A549 (cell line): Measurements from ENCODE around the gene HIVEP1. TPM values are rescaled to one million over a fixed set of nuclear protein-coding genes. Genes with fewer than 3 reads are reported as not detected.
A peak's percentile ranks its signal among the peaks of the same experiment; 100 is the strongest.

Experiments
- ATAC-seq, 2 experiments: fragments of 200-7000 bp in 1 of 2; fragments of >200 bp in 1 of 2; cut with Nextera tagmentation in 1 of 2; cut with Tn5 transposase in 1 of 2; 3 replicates each; pipeline versions ENCODE4 v1.8.0 to v1.9.1; 2018 to 2020; ENCODE audit warnings: mild to moderate bottlenecking in 1 of 2, moderate library complexity in 1 of 2
- CTCF ChIA-PET: fragments of 300-600 bp; sonication (Branson Sonifier 250); formaldehyde crosslinking; extraction: SDS; loops from one replicate; lab custom pipeline; 2021; ENCODE audit warnings: antibody characterized with exemption, inconsistent platforms; lab: Yijun Ruan, JAX
- POLR2A ChIA-PET: fragments of 350-600 bp; formaldehyde crosslinking; extraction: SDS; loops from one replicate; lab custom pipeline; 2021; ENCODE audit warnings: antibody characterized with exemption, inconsistent platforms; lab: Yijun Ruan, JAX
- DNase-seq, 2 experiments: peaks; one replicate each; pipeline versions ENCODE4 v3.0.0 to v3.0.0-alpha.2; 2011 to 2016; ENCODE audit warnings: low read depth in 1 of 2, low spot score in 1 of 2
- FAIRE-seq: peaks from 2 replicates; lab custom pipeline; 2011; peaks lifted over from hg19 to GRCh38; lab: Jason Lieb, UNC
- H3K27ac ChIP-seq, 2 experiments: fragments of >200 bp; sonication (Bioruptor Twin); formaldehyde crosslinking; 3 replicates each; pipeline ENCODE4 v1.5.1; 2016 to 2017
- H3K4me1 ChIP-seq: fragments of >200 bp; sonication (Bioruptor Twin); formaldehyde crosslinking; 3 replicates; pipeline ENCODE4 v1.6.1; 2016
- H3K4me2 ChIP-seq: fragments of >200 bp; sonication (Bioruptor Twin); formaldehyde crosslinking; 3 replicates; pipeline ENCODE4 v1.6.1; 2016
- H3K4me3 ChIP-seq: fragments of >200 bp; sonication (Bioruptor Twin); formaldehyde crosslinking; 3 replicates; pipeline ENCODE4 v1.5.1; 2016
- H3K9me3 ChIP-seq: fragments of >200 bp; sonication (Bioruptor Twin); formaldehyde crosslinking; 3 replicates; pipeline ENCODE4 v1.6.1; 2016
- BCL3 ChIP-seq: fragments of >200 bp; sonication (Bioruptor Twin); formaldehyde crosslinking; IDR thresholded peaks from 3 replicates; pipeline ENCODE4 v1.6.1; 2016
- CBX2 ChIP-seq: fragments of 200-600 bp; sonication (generic); IDR thresholded peaks from 2 replicates; pipeline ENCODE4 v1.6.1; 2016; ENCODE audit warnings: low read depth, mild to moderate bottlenecking, borderline replicate concordance
- CHD2 ChIP-seq: fragments of 150-350 bp; IDR thresholded peaks from 2 replicates; pipeline ENCODE4 v1.6.1; 2014; ENCODE audit warnings: low read length; ENCODE audit not compliant: partially characterized antibody
- EHMT2 ChIP-seq: fragments of 200-600 bp; sonication (generic); IDR thresholded peaks from 2 replicates; pipeline ENCODE4 v1.6.1; 2016; ENCODE audit warnings: antibody characterized with exemption, low read depth, mild to moderate bottlenecking, moderate library complexity
- FOSB ChIP-seq: fragments of 250-450 bp; sonication (Bioruptor Pico); IDR thresholded peaks from 2 replicates; pipeline ENCODE4 v1.5.0; 2020; ENCODE audit warnings: mild to moderate bottlenecking, moderate library complexity
- FOSL2 ChIP-seq, 2 experiments: fragments of 450-650 bp in 1 of 2; fragments of >200 bp in 1 of 2; sonication (Bioruptor Twin) in 1 of 2; formaldehyde crosslinking; IDR thresholded peaks; 2 replicates each; pipeline versions ENCODE4 v1.5.0 to v1.6.1; 2016 to 2020; ENCODE audit warnings: mild to moderate bottlenecking in 1 of 2, moderate library complexity in 1 of 2
- GATA3 ChIP-seq: IDR thresholded peaks from 2 replicates; pipeline ENCODE4 v1.6.1; 2012; ENCODE audit warnings: borderline replicate concordance
- HES2 ChIP-seq: fragments of >200 bp; sonication (Bioruptor Twin); formaldehyde crosslinking; IDR thresholded peaks from 2 replicates; pipeline ENCODE4 v1.6.1; 2016
- HEYL ChIP-seq: fragments of 250-450 bp; sonication (Bioruptor Pico); IDR thresholded peaks from 2 replicates; pipeline ENCODE4 v1.8.0; 2021; ENCODE audit warnings: mild to moderate bottlenecking, moderate library complexity
- HOXB5 ChIP-seq: fragments of 250-450 bp; sonication (Bioruptor Pico); IDR thresholded peaks from 2 replicates; pipeline ENCODE4 v1.5.0; 2020; ENCODE audit warnings: mild to moderate bottlenecking, moderate library complexity
- MAFK ChIP-seq: fragments of 450-650 bp; IDR thresholded peaks from 2 replicates; pipeline ENCODE4 v1.6.1; 2014; ENCODE audit not compliant: partially characterized antibody
- PHF8 ChIP-seq: fragments of 200-600 bp; sonication (generic); IDR thresholded peaks from 2 replicates; pipeline ENCODE4 v1.6.1; 2016; ENCODE audit warnings: low read depth, mild to moderate bottlenecking, antibody characterized with exemption, moderate library complexity, borderline replicate concordance
- POLR2A ChIP-seq: IDR thresholded peaks from 2 replicates; pipeline ENCODE4 v1.6.1; 2012; ENCODE audit warnings: mild to moderate bottlenecking, low read length
- RAD21 ChIP-seq, 2 experiments: fragments of >200 bp in 1 of 2; sonication (Bioruptor Twin) in 1 of 2; formaldehyde crosslinking in 1 of 2; IDR thresholded peaks in 1 of 2; conservative IDR thresholded peaks in 1 of 2; 2 replicates in 1 of 2; 3 replicates in 1 of 2; pipeline ENCODE4 v1.6.1; 2012 to 2018; ENCODE audit warnings: inconsistent platforms in 1 of 2
- RNF2 ChIP-seq: fragments of 200-600 bp; sonication (generic); IDR thresholded peaks from 2 replicates; pipeline ENCODE4 v1.6.1; 2016; ENCODE audit warnings: low read depth, mild to moderate bottlenecking, antibody characterized with exemption, moderate library complexity, borderline replicate concordance
- SMC3 ChIP-seq: fragments of >200 bp; sonication (Bioruptor Twin); formaldehyde crosslinking; IDR thresholded peaks from 3 replicates; pipeline ENCODE4 v1.6.1; 2018; ENCODE audit warnings: inconsistent platforms
- SREBF2 ChIP-seq: fragments of 450-650 bp; IDR thresholded peaks from 2 replicates; pipeline ENCODE4 v1.6.1; 2014; ENCODE audit warnings: mild to moderate bottlenecking, moderate library complexity
- TFCP2L1 ChIP-seq: fragments of 250-450 bp; sonication (Bioruptor Pico); IDR thresholded peaks from 2 replicates; pipeline ENCODE4 v1.5.0; 2021; ENCODE audit warnings: mild to moderate bottlenecking
- ZC3H11A ChIP-seq: fragments of 450-650 bp; IDR thresholded peaks from 2 replicates; pipeline ENCODE4 v1.6.1; 2014; ENCODE audit warnings: antibody characterized with exemption, mild to moderate bottlenecking
- ZNF302 ChIP-seq: fragments of 250-450 bp; sonication (Bioruptor Pico); IDR thresholded peaks from 2 replicates; pipeline ENCODE4 v1.9.0; 2021; ENCODE audit warnings: inconsistent platforms, mild to moderate bottlenecking, moderate library complexity
- WGBS: methylation state at CpG from one replicate; pipeline ENCODE4 v1.1.6; 2017; ENCODE audit errors: missing lambda C conversion rate; 5-methylcytosine and 5-hydroxymethylcytosine counted together
- polyA plus RNA-seq, 4 experiments: library from polyadenylated mRNA; depleted of rRNA in 3 of 4; stranded (reverse); fragments of >200 nt; fragmentation: RNase III in 1 of 4; extraction: RNeasy Plus Mini Kit Qiagen cat#74134 plus additional on column Dnase treatment in 1 of 4; gene quantifications; 2 replicates in 3 of 4; 3 replicates in 1 of 4; pipeline ENCODE4 v1.2.3, GENCODE V29; 2011 to 2017
- TF ChIP-seq, protein P1 (sequence below): fragments of 250-450 bp; sonication (Bioruptor Pico); IDR thresholded peaks from 2 replicates; pipeline ENCODE4 v1.5.0; 2021; ENCODE audit warnings: mild to moderate bottlenecking, moderate library complexity, borderline replicate concordance
- TF ChIP-seq, protein P2 (sequence below): fragments of 450-650 bp; IDR thresholded peaks from 2 replicates; pipeline ENCODE4 v1.6.1; 2014; ENCODE audit warnings: antibody characterized with exemption
- TF ChIP-seq, protein P3 (sequence below): fragments of 250-450 bp; sonication (Bioruptor Pico); IDR thresholded peaks from 2 replicates; pipeline ENCODE4 v1.5.0; 2020; ENCODE audit warnings: low read depth, mild to moderate bottlenecking, moderate library complexity
- TF ChIP-seq, protein P4 (sequence below): fragments of >200 bp; sonication (Bioruptor Twin); formaldehyde crosslinking; IDR thresholded peaks from 3 replicates; pipeline ENCODE4 v1.5.1; 2016

Gene HIVEP1
- polyA plus RNA-seq, 2 of the 4 experiments (the other 2 are of a cell fraction): 5.8 to 10.5 TPM

DNA sequence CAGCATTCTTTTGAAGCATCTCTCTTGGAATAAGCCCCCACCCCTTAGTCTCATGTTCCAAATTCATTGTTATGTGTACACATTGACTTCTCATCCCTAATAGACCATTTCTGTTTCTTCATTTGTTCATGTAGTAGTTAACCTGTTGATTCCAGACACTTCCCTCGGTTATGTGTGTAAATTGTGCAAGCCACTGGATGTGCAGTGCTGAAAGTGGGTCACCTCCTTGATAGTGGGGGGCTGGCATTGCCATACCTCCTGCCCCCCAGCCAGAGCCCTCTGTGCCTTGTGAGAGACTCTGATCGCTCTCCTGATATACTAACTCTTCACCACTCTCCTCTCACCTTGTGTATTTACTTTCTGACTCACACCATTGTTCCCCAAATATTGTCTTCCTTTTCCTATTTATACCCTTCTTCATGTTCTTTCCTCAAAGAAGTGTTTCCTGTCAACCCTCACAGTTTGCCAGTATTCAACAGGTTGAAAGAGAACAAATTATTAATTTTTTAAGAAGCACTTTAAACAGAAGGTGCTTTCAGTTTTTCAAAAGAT lies 59.0 kb downstream of the HIVEP1 start:
- 6% methylated on average over 2 of the region's 2 CpGs for WGBS
- ATAC-seq: no peak
- POLR2A ChIA-PET: no interaction called here
- no peak for DNase-seq
- Histone ChIP-seq H3K27ac (peak overlapping the region in 1 of 2 experiments; percentile 47; a peak in 1 of 6 replicates), H3K4me2 (peak overlapping the region; percentile 62), H3K4me1 (peaks cover 36% of the 10 kb centered on the region), H3K4me3 (peak overlapping the region; percentile 1; the same call in 1 of the 3 replicates), H3K9me3 (no peaks in the 10 kb centered on the region)
- CTCF ChIA-PET: no interaction called here
- TF ChIP-seq, protein P1, sequence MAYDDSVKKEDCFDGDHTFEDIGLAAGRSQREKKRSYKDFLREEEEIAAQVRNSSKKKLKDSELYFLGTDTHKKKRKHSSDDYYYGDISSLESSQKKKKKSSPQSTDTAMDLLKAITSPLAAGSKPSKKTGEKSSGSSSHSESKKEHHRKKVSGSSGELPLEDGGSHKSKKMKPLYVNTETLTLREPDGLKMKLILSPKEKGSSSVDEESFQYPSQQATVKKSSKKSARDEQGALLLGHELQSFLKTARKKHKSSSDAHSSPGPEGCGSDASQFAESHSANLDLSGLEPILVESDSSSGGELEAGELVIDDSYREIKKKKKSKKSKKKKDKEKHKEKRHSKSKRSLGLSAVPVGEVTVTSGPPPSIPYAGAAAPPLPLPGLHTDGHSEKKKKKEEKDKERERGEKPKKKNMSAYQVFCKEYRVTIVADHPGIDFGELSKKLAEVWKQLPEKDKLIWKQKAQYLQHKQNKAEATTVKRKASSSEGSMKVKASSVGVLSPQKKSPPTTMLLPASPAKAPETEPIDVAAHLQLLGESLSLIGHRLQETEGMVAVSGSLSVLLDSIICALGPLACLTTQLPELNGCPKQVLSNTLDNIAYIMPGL (CRISPR knock-in tag): no peak
- TF ChIP-seq SREBF2 (no peak), GATA3 (peak; percentile 42; the same call in 1 of the 2 replicates), EHMT2 (no peak), TFCP2L1 (CRISPR knock-in tag) (no peak), FOSL2 (IDR thresholded peaks at IDR 0.05) (no peak), FOSL2 (CRISPR knock-in tag; IDR thresholded peaks at IDR 0.05) (0 out of 2 replicates have a peak, but pooled peaks have one; percentile 15)
- TF ChIP-seq, protein P2, sequence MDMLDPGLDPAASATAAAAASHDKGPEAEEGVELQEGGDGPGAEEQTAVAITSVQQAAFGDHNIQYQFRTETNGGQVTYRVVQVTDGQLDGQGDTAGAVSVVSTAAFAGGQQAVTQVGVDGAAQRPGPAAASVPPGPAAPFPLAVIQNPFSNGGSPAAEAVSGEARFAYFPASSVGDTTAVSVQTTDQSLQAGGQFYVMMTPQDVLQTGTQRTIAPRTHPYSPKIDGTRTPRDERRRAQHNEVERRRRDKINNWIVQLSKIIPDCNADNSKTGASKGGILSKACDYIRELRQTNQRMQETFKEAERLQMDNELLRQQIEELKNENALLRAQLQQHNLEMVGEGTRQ: no peak
- no peak for FAIRE-seq

DNA sequence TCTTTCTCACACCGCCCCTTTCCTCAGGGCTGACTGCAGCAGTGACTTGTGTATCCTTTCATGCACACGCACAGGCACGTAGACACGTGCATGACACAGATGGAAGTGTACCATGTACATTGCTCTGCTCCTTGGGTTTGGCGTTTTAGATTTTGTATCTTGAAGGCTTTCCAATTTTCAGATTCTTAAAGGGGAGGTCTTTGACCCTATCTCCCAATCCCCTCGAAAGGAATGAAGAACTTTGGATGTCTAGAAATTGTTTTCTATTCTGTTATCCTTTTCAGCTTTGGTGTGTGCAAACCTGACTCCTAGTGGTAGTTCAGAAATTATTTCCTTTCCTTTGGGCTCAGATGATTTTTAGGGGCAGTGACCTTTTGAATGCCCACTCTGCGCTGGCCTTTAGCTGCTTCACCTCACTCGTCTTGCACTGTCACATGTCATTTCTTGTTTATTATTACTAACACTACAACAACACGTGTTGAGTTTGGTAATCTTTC lies 63.0 kb downstream of the HIVEP1 start:
- CTCF ChIA-PET: interaction anchor here (0.6 to 1.4 kb wide), 6 partner anchors 9 to 419 kb away, joined by 3 to 4 read pairs (median 3); no protein-coding TSS in a partner anchor
- 73% methylated on average over 9 of the region's 9 CpGs for WGBS
- no peak for DNase-seq
- no peak for ATAC-seq
- H3K4me1 ChIP-seq: peaks cover 19% of the 10 kb centered on the region
- FAIRE-seq: no peak
- POLR2A ChIA-PET: no interaction called here
- no peak overlapping the region for H3K4me2 ChIP-seq
- H3K27ac ChIP-seq: no peak overlapping the region
- no peaks in the 10 kb centered on the region for H3K9me3 ChIP-seq
- no peak overlapping the region for H3K4me3 ChIP-seq
- TF ChIP-seq, protein P3, sequence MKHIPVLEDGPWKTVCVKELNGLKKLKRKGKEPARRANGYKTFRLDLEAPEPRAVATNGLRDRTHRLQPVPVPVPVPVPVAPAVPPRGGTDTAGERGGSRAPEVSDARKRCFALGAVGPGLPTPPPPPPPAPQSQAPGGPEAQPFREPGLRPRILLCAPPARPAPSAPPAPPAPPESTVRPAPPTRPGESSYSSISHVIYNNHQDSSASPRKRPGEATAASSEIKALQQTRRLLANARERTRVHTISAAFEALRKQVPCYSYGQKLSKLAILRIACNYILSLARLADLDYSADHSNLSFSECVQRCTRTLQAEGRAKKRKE (CRISPR knock-in tag): no peak
- TF ChIP-seq SMC3: peak; percentile 34; the same call in 1 of the 3 replicates
- no peak for TF ChIP-seq BCL3
- TF ChIP-seq, protein P4, sequence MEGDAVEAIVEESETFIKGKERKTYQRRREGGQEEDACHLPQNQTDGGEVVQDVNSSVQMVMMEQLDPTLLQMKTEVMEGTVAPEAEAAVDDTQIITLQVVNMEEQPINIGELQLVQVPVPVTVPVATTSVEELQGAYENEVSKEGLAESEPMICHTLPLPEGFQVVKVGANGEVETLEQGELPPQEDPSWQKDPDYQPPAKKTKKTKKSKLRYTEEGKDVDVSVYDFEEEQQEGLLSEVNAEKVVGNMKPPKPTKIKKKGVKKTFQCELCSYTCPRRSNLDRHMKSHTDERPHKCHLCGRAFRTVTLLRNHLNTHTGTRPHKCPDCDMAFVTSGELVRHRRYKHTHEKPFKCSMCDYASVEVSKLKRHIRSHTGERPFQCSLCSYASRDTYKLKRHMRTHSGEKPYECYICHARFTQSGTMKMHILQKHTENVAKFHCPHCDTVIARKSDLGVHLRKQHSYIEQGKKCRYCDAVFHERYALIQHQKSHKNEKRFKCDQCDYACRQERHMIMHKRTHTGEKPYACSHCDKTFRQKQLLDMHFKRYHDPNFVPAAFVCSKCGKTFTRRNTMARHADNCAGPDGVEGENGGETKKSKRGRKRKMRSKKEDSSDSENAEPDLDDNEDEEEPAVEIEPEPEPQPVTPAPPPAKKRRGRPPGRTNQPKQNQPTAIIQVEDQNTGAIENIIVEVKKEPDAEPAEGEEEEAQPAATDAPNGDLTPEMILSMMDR: peak; percentile 37
- no peak for TF ChIP-seq POLR2A
- TF ChIP-seq CHD2: no peak
- no peak for TF ChIP-seq ZC3H11A
- no peak for TF ChIP-seq RNF2
- peak; percentile 49 to 61; a peak in 4 of 5 replicates for TF ChIP-seq RAD21 (conservative IDR thresholded peaks at IDR 0.05 in 1 of 2, IDR thresholded peaks at IDR 0.05 in 1 of 2)
- TF ChIP-seq, protein P1 (CRISPR knock-in tag): no peak
- no peak for TF ChIP-seq FOSB (CRISPR knock-in tag)
- TF ChIP-seq HOXB5 (CRISPR knock-in tag): no peak
- no peak for TF ChIP-seq CBX2
- TF ChIP-seq PHF8: no peak
- no peak for TF ChIP-seq HEYL (CRISPR knock-in tag)
- no peak for TF ChIP-seq TFCP2L1 (CRISPR knock-in tag)
- no peak for TF ChIP-seq HES2
- TF ChIP-seq MAFK: no peak
- no peak for TF ChIP-seq ZNF302 (CRISPR knock-in tag)
